Ishikawa (cell line): ENCODE data around the gene NOD2.
A peak's percentile ranks its signal among the peaks of the same experiment; 100 is the strongest.

Experiments
- CEBPB ChIP-seq: IDR thresholded peaks from 2 replicates; pipeline ENCODE4 v1.6.1; 2012
- CREB1 ChIP-seq: IDR thresholded peaks from 2 replicates; pipeline ENCODE4 v1.6.1; 2012; ENCODE audit warnings: low read depth
- EGR1 ChIP-seq: IDR thresholded peaks from 2 replicates; pipeline ENCODE4 v1.6.1; 2012
- EP300 ChIP-seq: IDR thresholded peaks from 2 replicates; pipeline ENCODE4 v1.6.1; 2012; ENCODE audit warnings: borderline replicate concordance
- FOXM1 ChIP-seq: IDR thresholded peaks from 2 replicates; pipeline ENCODE4 v1.6.1; 2012; ENCODE audit warnings: low read depth, borderline replicate concordance
- MAX ChIP-seq: IDR thresholded peaks from 2 replicates; pipeline ENCODE4 v1.6.1; 2012
- NFIC ChIP-seq: IDR thresholded peaks from 2 replicates; pipeline ENCODE4 v1.6.1; 2012
- RAD21 ChIP-seq: IDR thresholded peaks from 2 replicates; pipeline ENCODE4 v1.6.1; 2012; ENCODE audit warnings: low read depth
- TAF1 ChIP-seq: IDR thresholded peaks from 2 replicates; pipeline ENCODE4 v1.6.1; 2012; ENCODE audit warnings: low read depth, mild to moderate bottlenecking
- TCF12 ChIP-seq: IDR thresholded peaks from 2 replicates; pipeline ENCODE4 v1.6.1; 2012; ENCODE audit warnings: low read depth
- TEAD4 ChIP-seq: IDR thresholded peaks from 2 replicates; pipeline ENCODE4 v1.6.1; 2012
- YY1 ChIP-seq: IDR thresholded peaks from 2 replicates; pipeline ENCODE4 v1.6.1; 2012; ENCODE audit warnings: low read depth
- ZBTB7A ChIP-seq: IDR thresholded peaks from 2 replicates; pipeline ENCODE4 v1.6.1; 2012; ENCODE audit warnings: low read depth
- TF ChIP-seq, protein P1 (sequence below): IDR thresholded peaks from 2 replicates; pipeline ENCODE4 v1.6.1; 2012; ENCODE audit warnings: low read depth, mild to moderate bottlenecking
- TF ChIP-seq, protein P2 (sequence below): IDR thresholded peaks from 2 replicates; pipeline ENCODE4 v1.6.1; 2012

NOD2 gene

DNA sequence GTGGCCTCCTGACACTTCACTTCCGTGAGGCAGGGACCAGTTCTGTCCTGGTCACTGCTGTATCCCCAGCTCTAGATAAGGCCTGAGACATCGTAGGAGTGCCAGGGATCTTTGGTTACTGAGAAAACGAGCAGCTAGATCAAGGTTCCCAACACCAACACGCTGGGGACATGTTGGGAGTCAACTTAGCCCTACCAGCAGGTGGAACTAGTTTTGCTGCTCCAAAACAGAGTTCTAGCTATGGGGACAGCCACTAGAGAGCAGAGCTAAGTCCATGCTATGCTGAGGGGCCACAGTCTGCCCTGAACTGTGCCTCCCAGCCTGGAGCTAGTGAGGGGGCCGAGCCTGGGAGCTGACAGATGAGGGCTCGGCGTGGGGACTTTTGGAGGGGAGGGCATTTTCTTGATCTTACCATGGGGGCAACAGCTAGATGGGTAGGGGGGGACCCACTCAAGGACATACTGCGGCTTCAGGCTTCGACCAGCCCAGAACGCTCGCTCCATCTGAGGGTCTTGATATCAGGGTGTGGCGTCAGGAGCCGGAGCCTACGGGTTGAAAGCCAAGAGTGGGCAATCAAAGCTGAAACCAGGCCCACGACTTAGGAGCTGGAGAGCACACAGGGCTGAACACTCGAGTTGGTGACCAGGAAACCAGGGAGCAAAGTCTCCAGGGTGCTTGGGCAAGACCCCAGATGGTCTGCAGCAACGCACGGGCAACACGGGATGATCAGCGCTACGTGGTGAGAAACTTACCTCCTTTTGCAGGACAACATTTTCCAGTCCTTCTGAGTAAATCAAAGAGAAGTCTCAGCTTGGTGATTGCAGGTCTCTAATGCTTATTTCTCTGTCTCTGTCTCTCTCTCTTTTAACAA lies 25.7 kb upstream of the NOD2 start:
- TF ChIP-seq CREB1 (no peak), NFIC (no peak), CEBPB (no peak), RAD21 (no peak), ZBTB7A (no peak), TCF12 (no peak), TAF1 (no peak), EP300 (no peak), YY1 (no peak), FOXM1 (no peak), TEAD4 (no peak), EGR1 (no peak), MAX (no peak)
- TF ChIP-seq, protein P1, sequence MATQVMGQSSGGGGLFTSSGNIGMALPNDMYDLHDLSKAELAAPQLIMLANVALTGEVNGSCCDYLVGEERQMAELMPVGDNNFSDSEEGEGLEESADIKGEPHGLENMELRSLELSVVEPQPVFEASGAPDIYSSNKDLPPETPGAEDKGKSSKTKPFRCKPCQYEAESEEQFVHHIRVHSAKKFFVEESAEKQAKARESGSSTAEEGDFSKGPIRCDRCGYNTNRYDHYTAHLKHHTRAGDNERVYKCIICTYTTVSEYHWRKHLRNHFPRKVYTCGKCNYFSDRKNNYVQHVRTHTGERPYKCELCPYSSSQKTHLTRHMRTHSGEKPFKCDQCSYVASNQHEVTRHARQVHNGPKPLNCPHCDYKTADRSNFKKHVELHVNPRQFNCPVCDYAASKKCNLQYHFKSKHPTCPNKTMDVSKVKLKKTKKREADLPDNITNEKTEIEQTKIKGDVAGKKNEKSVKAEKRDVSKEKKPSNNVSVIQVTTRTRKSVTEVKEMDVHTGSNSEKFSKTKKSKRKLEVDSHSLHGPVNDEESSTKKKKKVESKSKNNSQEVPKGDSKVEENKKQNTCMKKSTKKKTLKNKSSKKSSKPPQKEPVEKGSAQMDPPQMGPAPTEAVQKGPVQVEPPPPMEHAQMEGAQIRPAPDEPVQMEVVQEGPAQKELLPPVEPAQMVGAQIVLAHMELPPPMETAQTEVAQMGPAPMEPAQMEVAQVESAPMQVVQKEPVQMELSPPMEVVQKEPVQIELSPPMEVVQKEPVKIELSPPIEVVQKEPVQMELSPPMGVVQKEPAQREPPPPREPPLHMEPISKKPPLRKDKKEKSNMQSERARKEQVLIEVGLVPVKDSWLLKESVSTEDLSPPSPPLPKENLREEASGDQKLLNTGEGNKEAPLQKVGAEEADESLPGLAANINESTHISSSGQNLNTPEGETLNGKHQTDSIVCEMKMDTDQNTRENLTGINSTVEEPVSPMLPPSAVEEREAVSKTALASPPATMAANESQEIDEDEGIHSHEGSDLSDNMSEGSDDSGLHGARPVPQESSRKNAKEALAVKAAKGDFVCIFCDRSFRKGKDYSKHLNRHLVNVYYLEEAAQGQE: no peak
- TF ChIP-seq, protein P2, sequence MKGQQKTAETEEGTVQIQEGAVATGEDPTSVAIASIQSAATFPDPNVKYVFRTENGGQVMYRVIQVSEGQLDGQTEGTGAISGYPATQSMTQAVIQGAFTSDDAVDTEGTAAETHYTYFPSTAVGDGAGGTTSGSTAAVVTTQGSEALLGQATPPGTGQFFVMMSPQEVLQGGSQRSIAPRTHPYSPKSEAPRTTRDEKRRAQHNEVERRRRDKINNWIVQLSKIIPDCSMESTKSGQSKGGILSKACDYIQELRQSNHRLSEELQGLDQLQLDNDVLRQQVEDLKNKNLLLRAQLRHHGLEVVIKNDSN: no peak

GRCh38 chr16:50668368-50669008 lies 24.9 kb upstream of the NOD2 start:
- TF ChIP-seq RAD21 (0 out of 2 replicates have a peak, but pooled peaks have one; percentile 12), NFIC (no peak)

DNA sequence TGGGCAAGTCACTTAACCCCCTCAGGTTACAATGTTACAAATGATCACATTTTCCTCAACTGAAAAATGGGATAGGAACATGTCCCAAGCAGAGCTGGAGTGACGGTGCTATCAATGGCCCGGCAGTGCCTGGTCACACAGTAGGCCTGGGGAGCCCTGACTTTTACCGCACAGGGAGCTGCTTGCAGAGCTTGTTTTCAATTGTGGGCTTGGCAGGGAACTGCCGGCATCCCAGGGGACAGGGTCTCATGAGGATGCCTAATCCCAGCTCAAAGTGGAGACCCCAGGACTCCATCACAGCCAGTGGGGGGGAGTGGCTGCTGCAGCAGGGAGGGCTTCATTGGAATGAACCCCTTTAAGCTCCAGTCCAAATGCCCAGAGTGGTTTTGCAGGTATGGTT lies 23.7 kb upstream of the NOD2 start:
- TF ChIP-seq, protein P2: no peak
- TF ChIP-seq YY1 (no peak), MAX (no peak), EGR1 (no peak), RAD21 (no peak), CEBPB (no peak), CREB1 (no peak), ZBTB7A (no peak), EP300 (no peak), TEAD4 (no peak)

GRCh38 chr16:50670476-50670875 lies 22.9 kb upstream of the NOD2 start:
- TF ChIP-seq EGR1 (no peak), ZBTB7A (no peak), EP300 (no peak), NFIC (no peak), FOXM1 (no peak), TAF1 (no peak), MAX (no peak)
- TF ChIP-seq, protein P1: no peak

DNA sequence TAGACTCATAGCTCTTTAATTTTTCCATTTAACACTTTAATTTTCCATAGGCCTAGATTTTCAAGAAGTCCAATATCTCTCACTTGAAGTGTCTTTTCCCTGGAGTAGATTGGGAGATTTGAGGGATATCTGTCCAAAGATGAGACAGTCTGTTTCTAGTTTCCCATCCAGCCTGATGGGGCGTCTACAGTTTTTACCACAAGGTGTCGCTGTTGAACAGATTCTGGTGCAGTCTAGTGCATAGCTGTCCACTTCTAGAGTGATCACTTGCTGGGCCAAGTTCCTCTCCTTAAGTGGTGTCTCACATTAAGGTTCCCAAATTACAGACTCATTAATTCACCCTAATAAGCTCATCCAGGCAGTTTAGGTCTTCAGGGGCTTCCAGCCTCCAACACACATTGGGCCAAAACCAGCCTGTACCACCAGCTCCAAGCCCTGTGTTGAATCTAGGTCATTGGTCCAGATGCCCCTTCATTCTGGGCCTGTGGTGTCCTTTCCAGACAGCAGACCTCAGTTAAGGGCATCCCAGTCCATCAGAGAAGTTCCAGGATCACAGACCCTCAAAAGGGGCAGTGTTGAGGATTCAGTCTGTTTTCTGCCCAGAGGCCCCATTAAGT lies 21.7 kb upstream of the NOD2 start:
- no peak for TF ChIP-seq CEBPB
- TF ChIP-seq, protein P1: no peak
- no peak for TF ChIP-seq NFIC
- peak; percentile 51 for TF ChIP-seq RAD21
- TF ChIP-seq, protein P2: peak; percentile 6; the same call in 1 of the 2 replicates
- TF ChIP-seq MAX: no peak
- TF ChIP-seq TEAD4: no peak
- no peak for TF ChIP-seq ZBTB7A
